ENCODE measurements around the gene INTS6. TPM values are rescaled to one million over a fixed set of nuclear protein-coding genes. Genes with fewer than 3 reads are reported as not detected.

Gene INTS6
- total RNA-seq, 3 donors from 2014 or later (not counting 1 experiment from before 2014, with no cell fraction given), result 89.2 to 142 (median 110) TPM

DNA sequence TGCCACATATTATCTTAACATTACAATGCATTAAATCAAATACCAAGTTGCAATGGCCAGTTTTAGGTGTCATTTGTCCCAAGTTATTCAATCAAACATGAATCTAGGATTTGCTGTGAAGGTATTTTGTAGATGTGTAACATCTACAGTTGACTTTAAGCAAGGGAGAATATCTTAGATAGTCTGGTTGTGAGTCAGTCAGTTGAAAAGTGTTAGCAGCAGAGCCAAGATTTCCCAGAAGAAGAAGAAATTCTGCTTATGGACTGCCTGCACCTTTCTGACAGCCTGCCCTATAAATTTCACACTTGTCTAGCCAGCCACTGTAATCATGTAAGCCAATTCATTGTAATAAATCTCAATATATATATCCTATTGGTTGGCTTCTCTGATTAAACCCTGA, 41.3 kb upstream of the INTS6 start:
- H3K27ac Mint-ChIP-seq, result no peak overlapping the region
- peaks cover 1 to 5% of the 10 kb centered on the region in 2 donors for H3K4me1 Mint-ChIP-seq
- H3K4me3 ChIP-seq (ENCODE audit: low read length), result no peak overlapping the region
- TF ChIP-seq, protein P1, sequence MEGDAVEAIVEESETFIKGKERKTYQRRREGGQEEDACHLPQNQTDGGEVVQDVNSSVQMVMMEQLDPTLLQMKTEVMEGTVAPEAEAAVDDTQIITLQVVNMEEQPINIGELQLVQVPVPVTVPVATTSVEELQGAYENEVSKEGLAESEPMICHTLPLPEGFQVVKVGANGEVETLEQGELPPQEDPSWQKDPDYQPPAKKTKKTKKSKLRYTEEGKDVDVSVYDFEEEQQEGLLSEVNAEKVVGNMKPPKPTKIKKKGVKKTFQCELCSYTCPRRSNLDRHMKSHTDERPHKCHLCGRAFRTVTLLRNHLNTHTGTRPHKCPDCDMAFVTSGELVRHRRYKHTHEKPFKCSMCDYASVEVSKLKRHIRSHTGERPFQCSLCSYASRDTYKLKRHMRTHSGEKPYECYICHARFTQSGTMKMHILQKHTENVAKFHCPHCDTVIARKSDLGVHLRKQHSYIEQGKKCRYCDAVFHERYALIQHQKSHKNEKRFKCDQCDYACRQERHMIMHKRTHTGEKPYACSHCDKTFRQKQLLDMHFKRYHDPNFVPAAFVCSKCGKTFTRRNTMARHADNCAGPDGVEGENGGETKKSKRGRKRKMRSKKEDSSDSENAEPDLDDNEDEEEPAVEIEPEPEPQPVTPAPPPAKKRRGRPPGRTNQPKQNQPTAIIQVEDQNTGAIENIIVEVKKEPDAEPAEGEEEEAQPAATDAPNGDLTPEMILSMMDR (IDR thresholded peaks at IDR 0.05), result no peak
- no peak for DNase-seq
- no peak overlapping the region for H3K4me3 Mint-ChIP-seq
- no peaks in the 10 kb centered on the region for H3K9me3 Mint-ChIP-seq
- no peak overlapping the region for H3K27ac ChIP-seq (ENCODE audit: low read length)
- H3K4me1 ChIP-seq (ENCODE audit: control insufficient read depth, insufficient read depth, low read length), result no peaks in the 10 kb centered on the region
- peaks cover 3% of the 10 kb centered on the region for H3K27me3 ChIP-seq (ENCODE audit: control insufficient read depth, insufficient read depth, low read length)
- no peaks in the 10 kb centered on the region for H3K36me3 ChIP-seq (ENCODE audit: control insufficient read depth, insufficient read depth, low read length)
- H3K9me3 ChIP-seq (ENCODE audit: control insufficient read depth, insufficient read depth, low read length), result no peaks in the 10 kb centered on the region
- ATAC-seq, result no peak
- peaks cover 3 to 7% of the 10 kb centered on the region in 2 donors for H3K27me3 Mint-ChIP-seq (ENCODE audit: low read depth in 2 of 2)
- intact Hi-C loops (cut with micrococcal nuclease), result no loop called here
- H3K36me3 Mint-ChIP-seq, result no peaks in the 10 kb centered on the region

DNA sequence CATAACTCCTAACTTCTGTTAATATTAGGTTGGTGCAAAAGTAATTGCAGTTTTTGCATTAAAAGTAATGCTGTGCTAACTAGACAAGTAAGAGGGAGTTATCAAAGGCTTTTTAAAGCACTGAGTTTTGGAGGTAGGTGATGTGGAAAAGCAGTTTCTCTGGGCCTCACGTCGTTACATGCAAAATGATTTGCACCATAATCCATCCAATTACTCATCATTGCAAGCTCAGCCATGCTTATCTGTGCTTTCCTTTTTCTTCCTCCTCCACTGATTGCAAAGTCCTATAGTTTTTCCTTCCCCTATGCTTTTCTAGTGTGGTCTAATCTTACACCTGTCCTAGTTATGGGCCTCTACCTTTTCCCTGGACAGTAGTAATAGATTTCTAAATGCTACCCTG, 35.4 kb upstream of the INTS6 start:
- H3K36me3 Mint-ChIP-seq, result no peaks in the 10 kb centered on the region
- no peak overlapping the region for H3K27ac Mint-ChIP-seq
- no peaks in the 10 kb centered on the region for H3K9me3 Mint-ChIP-seq
- Histone ChIP-seq H3K27me3 (ENCODE audit: control insufficient read depth, insufficient read depth, low read length) (no peaks in the 10 kb centered on the region), H3K9me3 (ENCODE audit: control insufficient read depth, insufficient read depth, low read length) (no peaks in the 10 kb centered on the region), H3K4me1 (ENCODE audit: control insufficient read depth, insufficient read depth, low read length) (no peaks in the 10 kb centered on the region), H3K36me3 (ENCODE audit: control insufficient read depth, insufficient read depth, low read length) (no peaks in the 10 kb centered on the region), H3K27ac (ENCODE audit: low read length) (no peak overlapping the region), H3K4me3 (ENCODE audit: low read length) (no peak overlapping the region)
- WGBS (ENCODE audit: insufficient coverage), result 94% methylated on average over 2 of the region's 2 CpGs
- H3K27me3 Mint-ChIP-seq (ENCODE audit: low read depth in 2 of 2), result no peaks in the 10 kb centered on the region
- TF ChIP-seq, protein P1 (IDR thresholded peaks at IDR 0.05), result no peak
- no peak overlapping the region for H3K4me3 Mint-ChIP-seq
- no peak for ATAC-seq
- peaks cover 0 to 5% of the 10 kb centered on the region in 2 donors for H3K4me1 Mint-ChIP-seq
- no peak for DNase-seq
- intact Hi-C loops (cut with micrococcal nuclease), result no loop called here

DNA sequence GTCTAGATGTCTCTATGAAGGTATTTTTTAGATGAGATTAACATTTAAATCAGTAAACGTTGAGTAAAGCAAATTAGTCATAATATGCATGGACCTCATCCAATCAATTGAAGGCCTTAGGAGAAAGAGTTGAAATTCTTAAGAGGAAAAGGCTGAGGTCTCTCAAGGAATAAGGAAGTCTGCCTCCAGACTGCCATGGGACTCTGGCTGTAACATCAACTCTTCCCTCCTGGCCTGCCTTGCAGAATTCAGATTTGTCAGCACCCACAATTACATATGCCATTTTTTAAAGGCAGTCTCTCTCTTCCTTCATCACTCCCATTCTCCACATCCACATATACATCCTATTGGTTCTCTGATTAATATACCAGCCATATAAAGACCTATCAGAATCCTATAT, 28.8 kb upstream of the INTS6 start:
- H3K4me3 ChIP-seq (ENCODE audit: low read length), result no peak overlapping the region
- DNase-seq (no peak), ATAC-seq (no peak)
- intact Hi-C loops (cut with micrococcal nuclease), result no loop called here
- no peaks in the 10 kb centered on the region for H3K4me1 ChIP-seq (ENCODE audit: control insufficient read depth, insufficient read depth, low read length)
- H3K9me3 ChIP-seq (ENCODE audit: control insufficient read depth, insufficient read depth, low read length), result no peaks in the 10 kb centered on the region
- H3K36me3 ChIP-seq (ENCODE audit: control insufficient read depth, insufficient read depth, low read length), result no peaks in the 10 kb centered on the region
- H3K27me3 ChIP-seq (ENCODE audit: control insufficient read depth, insufficient read depth, low read length), result no peaks in the 10 kb centered on the region
- Mint-ChIP-seq H3K27ac (no peak overlapping the region), H3K4me1 (no peaks in the 10 kb centered on the region), H3K4me3 (no peak overlapping the region), H3K36me3 (no peaks in the 10 kb centered on the region), H3K27me3 (ENCODE audit: low read depth in 2 of 2) (no peaks in the 10 kb centered on the region), H3K9me3 (no peaks in the 10 kb centered on the region)
- H3K27ac ChIP-seq (ENCODE audit: low read length), result no peak overlapping the region
- WGBS (ENCODE audit: insufficient coverage), result 86% methylated on average over 1 of the region's 1 CpG
- TF ChIP-seq, protein P1 (IDR thresholded peaks at IDR 0.05), result no peak

DNA sequence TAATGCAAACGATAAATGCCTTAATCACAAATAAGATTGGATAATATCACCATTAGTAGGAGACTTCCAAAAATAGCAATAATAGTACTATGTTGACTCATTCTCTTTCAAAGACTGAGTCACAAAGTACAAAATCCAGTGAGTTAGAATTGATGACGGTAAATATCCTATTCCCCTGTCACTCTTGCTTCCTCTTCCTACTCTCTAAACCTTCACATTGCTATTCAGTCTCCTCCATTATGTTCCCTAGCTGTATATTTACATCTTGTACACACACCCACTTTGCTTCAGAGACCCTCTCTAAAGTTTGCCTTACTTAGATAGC, 26.3 kb upstream of the INTS6 start:
- no peaks in the 10 kb centered on the region for H3K9me3 ChIP-seq (ENCODE audit: control insufficient read depth, insufficient read depth, low read length)
- H3K9me3 Mint-ChIP-seq, result no peaks in the 10 kb centered on the region
- no peak overlapping the region for H3K4me3 ChIP-seq (ENCODE audit: low read length)
- TF ChIP-seq, protein P1 (IDR thresholded peaks at IDR 0.05), result no peak
- no peak for ATAC-seq
- no peak overlapping the region for H3K27ac Mint-ChIP-seq
- peaks cover 8 to 9% of the 10 kb centered on the region in 2 donors for H3K4me1 Mint-ChIP-seq
- 88% methylated on average over 1 of the region's 2 CpGs for WGBS (ENCODE audit: insufficient coverage)
- no peaks in the 10 kb centered on the region for H3K27me3 ChIP-seq (ENCODE audit: control insufficient read depth, insufficient read depth, low read length)
- intact Hi-C loops (cut with micrococcal nuclease), result no loop called here
- H3K4me3 Mint-ChIP-seq, result no peak overlapping the region
- no peak overlapping the region for H3K27ac ChIP-seq (ENCODE audit: low read length)
- H3K4me1 ChIP-seq (ENCODE audit: control insufficient read depth, insufficient read depth, low read length), result no peaks in the 10 kb centered on the region
- no peak for DNase-seq
- H3K36me3 Mint-ChIP-seq, result no peaks in the 10 kb centered on the region
- H3K36me3 ChIP-seq (ENCODE audit: control insufficient read depth, insufficient read depth, low read length), result no peaks in the 10 kb centered on the region
- no peaks in the 10 kb centered on the region for H3K27me3 Mint-ChIP-seq (ENCODE audit: low read depth in 2 of 2)
